NCI-H69 (cell line): Measurements from ENCODE around the gene SART1.
A peak's percentile ranks its signal among the peaks of the same experiment; 100 is the strongest.

Experiments
- DNase-seq: peaks from one replicate; lab custom pipeline; 2025; lab: John Stamatoyannopoulos, UW

SART1 gene

GRCh38 chr11:65967329-65967934 lies 5.9 kb downstream of the SART1 start:
- DNase-seq: no peak

- DNase-seq: no peak
These were observed 7.3 kb downstream of the SART1 start for GRCh38 chr11:65968600-65969482.

DNA sequence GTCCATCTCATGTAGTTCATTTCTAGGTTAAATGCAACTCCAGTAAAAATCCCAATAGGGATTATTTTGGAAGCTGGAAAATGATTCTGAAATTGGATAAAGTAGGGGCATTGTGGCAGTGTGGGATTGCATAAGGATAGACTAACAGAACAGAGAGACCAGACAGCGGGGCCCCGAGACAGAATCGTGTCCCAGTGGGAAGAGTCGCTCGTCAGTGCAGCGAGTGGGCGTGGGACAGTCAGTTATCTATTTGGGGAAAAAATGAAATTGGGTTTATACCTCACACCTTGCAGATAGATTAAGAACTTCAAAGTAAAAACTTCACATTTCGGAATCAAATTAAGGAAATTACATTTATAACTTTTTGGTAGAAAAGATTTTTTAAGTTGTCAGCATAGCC lies 10.6 kb downstream of the SART1 start:
- no peak for DNase-seq

GRCh38 chr11:65973439-65974110 lies 12.0 kb downstream of the SART1 start:
- no peak for DNase-seq

DNA sequence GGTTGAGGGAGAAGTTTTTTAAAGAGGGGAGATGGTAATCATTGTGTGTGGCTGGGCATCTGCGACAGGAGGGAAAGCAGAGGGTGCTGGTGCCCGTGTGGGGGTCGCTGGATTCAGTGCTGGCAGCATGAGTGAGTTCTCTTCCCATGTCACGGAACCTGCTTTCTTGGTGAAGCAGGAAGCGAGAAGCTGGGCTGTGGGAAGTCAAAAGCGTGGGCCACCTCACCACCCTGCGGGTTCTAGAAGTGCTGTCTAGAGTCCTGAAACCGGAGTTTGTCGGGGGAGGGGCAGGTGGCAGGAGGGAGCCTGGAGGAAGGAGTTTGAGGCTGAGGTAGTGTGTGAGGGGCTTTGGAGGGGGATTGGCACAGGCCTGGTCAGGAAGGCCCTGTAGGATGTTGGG lies 14.2 kb downstream of the SART1 start:
- no peak for DNase-seq

- DNase-seq: no peak
These were observed 15.0 kb downstream of the SART1 start for GRCh38 chr11:65976216-65977176.

DNA sequence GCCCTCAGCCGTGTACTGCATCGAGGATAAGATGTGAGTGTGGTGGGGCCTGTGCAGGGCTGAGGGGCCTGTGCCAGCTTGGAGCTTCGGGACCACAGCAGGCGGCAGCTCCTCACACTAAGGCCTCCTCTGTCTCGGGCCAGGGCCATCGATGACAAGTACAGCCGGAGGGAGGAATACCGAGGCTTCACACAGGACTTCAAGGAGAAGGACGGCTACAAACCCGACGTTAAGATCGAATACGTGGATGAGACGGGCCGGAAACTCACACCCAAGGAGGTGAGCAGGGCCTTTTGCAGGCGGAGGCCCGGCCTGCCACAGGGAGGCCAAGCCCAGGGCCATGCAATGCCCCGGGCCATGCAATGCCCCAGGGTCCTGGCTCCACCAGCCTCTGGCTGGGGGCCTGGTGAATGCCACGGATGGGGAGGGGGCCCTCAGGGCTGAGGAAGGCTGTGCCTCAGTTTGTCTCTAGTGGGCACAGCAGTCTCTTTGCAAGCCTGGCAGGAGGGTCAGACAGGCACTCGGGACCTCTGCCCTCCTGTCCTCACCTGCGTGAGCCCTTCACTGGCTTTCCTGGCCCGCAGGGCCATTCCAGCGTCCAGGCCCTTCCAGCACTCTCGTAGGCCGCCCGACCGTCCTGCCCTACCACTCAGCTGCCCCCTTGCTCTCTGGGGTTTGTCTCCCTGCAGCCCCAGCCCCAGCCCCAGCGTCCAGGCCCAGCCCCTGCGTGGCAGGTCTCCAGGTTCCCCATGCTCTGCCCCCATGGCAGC lies 16.3 kb downstream of the SART1 start:
- no peak for DNase-seq

DNA sequence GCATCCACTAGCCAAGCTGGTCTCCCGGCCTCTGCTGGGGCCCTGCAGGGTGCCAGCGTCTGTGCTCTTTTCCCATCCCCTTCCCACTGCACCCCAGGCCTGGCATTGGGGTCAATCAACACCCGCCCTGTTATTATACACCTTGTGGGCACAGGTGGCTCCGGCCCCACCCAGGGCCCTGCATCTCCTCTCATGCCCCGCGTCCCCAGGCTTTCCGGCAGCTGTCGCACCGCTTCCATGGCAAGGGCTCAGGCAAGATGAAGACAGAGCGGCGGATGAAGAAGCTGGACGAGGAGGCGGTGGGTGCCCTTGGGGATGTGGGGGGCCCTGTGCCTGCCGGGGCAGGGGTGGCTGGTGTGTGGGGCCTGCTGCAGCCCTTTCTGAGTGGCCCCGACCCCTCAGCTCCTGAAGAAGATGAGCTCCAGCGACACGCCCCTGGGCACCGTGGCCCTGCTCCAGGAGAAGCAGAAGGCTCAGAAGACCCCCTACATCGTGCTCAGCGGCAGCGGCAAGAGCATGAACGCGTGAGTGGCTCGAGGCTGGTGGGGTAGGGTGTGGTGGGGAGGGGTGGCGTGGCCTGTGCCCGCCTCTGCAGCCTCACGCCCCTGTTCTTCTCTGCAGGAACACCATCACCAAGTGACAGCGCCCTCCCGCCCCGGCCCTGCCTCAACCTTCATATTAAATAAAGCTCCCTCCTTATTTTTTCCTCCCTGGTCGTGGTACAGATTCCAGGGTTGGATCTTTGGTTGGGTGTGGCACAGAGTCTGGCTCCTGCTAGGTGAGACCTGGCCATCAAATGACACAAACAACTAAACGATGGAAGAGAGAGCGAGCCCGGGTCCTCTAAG lies 17.1 kb downstream of the SART1 start:
- no peak for DNase-seq

DNA sequence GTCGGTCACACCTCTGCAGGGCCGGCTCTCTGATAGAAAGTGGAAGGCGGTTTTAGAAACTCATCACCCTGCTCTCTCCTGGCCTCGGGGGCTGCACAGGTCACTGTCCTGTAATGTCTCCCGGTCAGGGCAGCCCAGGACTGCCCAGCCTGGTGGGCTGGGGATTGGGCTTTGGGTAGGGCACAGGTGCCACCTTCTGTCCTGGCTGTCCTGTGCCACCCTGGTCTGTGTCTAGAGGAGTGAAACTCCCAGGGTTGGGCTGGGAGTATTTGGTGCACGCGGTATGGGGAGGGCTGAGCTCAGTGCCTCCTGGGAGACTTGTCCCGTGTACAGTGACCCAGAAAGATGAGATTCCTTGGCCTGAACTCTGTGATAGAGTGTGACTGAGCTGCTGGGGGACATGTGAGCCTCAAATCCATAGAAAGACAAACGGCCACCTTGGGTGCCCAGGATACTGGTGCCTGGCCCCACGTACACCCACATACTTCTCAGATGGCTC lies 17.8 kb downstream of the SART1 start:
- no peak for DNase-seq

GRCh38 chr11:65981101-65981740 lies 19.7 kb downstream of the SART1 start:
- DNase-seq: no peak

DNA sequence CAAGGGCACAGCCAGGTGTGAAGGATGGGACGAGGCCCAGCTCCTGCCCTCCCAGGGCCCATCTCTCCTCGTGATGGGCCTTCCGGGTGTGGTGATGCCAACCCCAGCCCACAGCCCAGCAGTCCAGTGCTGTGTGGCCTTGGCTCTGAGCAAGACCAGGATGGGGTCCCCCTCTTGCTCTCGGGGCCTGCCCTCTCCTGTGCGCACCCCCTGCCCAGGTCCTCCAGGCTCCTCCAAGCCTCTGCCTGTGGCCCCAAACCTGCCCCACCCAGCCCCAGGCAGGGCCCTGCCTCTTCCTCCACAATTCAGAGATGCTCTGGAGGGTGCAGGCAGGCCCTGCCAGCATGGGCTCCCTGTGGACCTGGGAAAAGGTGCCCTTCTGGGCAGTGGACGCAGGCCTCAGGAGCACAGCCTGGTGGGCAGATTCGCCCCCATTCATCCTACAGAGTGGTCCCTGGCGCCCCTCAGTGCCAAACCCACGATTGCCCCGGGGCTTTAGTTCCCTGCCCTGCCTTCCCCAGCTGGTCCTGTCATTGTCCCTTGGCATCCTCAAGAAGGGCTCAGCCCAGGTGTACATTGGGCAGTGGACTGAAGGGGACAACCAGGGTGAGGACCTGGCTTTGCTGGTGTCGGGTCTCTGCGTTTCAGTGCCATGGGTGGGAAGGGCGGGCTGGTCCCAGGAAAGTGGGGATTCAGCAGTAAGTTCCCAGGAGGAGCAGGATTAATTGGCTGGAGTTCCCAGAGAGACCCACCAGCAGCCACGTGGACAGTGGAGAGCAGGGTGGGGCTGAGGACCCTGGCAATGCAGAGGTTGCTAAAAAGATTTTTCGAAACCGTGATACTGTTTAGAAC lies 20.7 kb downstream of the SART1 start:
- no peak for DNase-seq

- no peak for DNase-seq
These were observed 21.5 kb downstream of the SART1 start for GRCh38 chr11:65982824-65983588.

DNA sequence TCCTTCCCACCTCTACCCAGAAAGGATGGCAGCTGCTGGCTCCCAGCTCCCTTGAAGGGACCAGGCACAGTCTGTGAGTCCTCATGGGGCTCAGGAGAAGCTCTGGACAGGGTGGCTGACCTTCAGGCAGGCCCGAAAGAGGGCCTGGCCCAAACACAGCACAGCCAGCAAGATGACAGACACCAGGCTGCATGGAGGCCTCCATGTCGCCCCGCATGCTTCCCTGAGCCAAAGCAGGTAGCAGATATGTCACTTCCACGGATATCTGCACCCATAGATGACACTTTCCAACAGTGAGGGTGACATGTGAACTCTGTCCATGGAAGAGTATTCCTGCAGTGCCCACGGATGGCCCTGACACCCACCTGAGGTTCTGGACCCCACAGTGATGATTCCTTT lies 22.1 kb downstream of the SART1 start:
- DNase-seq: no peak

DNA sequence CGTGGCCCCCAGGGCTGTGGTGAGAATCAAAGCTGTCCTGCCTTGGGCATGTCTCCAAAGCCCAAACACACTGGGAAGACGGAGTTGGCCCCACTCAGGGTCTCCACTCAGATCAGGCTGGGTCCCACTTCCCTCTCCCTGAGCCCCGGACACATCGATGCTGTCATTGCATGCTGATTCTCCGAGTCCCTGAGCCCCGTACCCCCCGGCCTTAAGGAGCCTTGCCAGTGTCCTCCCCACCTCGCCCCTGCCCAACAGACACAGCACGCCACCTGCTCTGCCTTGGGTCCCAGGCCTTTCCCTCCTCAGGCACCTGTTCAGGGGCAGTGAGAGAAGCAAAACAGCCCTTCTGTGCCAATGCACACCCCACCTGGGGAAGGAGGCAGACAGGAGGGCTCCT lies 25.8 kb downstream of the SART1 start:
- DNase-seq: no peak

- peak; percentile 93 for DNase-seq
These were observed 27.5 kb downstream of the SART1 start for GRCh38 chr11:65988791-65989592.

DNA sequence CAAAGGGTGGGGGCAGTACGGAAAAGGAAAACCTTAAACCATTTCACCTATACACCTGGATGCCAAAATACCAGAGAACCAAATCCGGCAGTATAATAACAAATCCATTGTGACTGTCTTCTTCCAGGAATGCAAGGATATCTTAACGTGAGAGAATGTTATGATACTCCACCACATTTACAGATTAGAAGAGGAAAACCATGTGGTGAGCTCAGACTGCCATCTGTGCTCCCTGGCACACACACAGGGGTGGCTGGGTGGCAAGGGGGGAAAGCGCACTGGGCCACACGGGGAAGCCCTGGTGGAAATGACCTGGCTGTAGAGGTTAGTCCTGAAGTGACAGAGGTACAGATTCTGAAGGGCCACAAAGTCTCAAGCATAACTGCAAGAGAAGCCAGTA lies 30.5 kb downstream of the SART1 start:
- DNase-seq: no peak

DNA sequence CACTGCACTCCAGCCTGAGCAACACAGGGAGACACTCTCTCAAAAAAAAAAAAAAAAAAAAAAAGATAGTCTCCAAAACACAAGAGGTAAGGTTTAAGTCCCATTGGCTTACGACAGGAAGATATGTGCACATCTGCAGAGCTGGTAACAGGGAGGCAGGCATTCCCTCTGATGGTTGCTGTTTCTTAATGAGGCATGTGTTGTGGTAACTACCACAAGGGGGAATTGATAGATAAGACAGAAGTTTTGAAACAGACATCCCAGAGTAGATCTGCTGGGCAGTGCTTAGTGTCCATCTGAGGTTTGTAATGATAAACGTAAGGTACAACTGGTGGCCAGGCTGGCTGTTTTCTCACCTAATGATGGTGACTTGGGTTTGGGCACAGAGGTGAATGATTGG lies 35.8 kb downstream of the SART1 start:
- DNase-seq: no peak
